Measurements from ENCODE around the gene ZFAND3. TPM values are rescaled to one million over a fixed set of nuclear protein-coding genes. Genes with fewer than 3 reads are reported as not detected.

Gene ZFAND3
- total RNA-seq, 3 donors from 2014 or later = 34.1 to 53.0 (median 36.0) TPM

DNA sequence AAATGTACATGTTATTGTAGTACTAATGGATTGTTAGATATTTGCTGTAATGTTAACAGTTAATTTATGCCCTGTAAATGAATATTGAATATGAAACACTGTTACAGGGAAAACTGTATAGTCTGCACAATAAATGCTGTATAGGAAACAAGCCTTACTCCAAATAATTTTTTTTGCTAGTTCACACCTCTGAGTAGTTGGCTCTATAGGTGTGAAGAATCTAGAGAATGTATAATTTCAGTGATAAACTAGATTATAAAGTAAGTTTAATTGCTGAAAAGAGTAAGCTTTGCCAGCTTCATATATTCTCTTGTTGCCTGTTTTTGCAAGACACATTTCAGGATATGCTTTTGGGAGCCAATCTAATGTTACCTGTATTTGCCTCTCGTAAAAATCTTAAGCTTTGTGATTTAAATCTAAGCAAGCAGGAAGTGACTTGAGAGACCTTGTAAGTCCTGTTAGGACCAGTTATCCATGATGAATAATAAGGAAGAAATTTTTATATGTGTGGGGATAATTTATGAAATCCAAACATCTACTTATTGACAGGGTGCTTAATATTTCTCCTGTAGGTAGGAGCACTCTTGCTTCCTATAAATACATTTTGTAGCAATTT is 232.4 kb downstream of the ZFAND3 start:
- Histone ChIP-seq H3K27ac (no peak overlapping the region), H3K4me3 (no peak overlapping the region), H3K9me3 (no peaks in the 10 kb centered on the region), H3K36me3 (no peaks in the 10 kb centered on the region), H3K27me3 (no peaks in the 10 kb centered on the region), H3K4me1 (no peaks in the 10 kb centered on the region)
- TF ChIP-seq CTCF (IDR thresholded peaks at IDR 0.05) (no peak), POLR2AphosphoS5 (IDR thresholded peaks at IDR 0.05) (no peak), POLR2A (IDR thresholded peaks at IDR 0.05) (no peak)
- DNase-seq (ENCODE audit: low spot score in 2 of 2) = no peak
- intact Hi-C loops (cut with DNase I; ENCODE audit: low total_unique reads) = no loop called here

DNA sequence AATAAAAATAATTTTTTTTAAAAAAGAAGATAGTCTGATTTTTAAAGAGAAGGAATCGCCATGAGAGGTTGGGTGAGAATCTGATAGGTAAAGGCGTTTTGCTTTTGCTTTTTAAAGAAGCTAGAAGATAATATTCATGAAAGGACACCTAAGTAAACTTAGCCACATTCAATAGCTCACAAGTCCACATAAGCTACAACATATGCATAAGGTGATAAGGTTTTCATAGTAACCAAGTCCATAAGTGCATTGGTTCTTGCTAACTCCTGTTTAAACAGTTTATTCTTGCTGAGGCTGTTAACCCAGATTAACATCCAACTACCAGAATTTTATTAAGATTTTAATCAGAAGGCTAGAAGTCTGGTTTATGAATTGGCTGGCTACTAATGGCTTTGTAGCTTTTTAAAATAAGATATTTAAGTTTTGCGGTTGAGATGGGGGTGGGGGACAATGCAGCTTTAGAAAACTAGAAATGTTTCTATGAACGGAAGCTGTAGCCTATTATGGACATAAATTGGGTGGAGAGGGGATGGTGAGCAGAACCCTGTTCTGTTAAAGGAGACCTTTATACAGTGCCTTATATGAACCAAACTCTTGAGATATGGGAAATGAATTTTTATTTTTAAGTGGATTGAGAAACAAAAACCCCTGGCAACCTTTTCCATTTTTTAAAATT is 235.1 kb downstream of the ZFAND3 start:
- TF ChIP-seq POLR2A (IDR thresholded peaks at IDR 0.05) = no peak
- TF ChIP-seq CTCF (IDR thresholded peaks at IDR 0.05) = no peak
- no peak for TF ChIP-seq POLR2AphosphoS5 (IDR thresholded peaks at IDR 0.05)
- Histone ChIP-seq H3K36me3 (no peaks in the 10 kb centered on the region), H3K27ac (no peak overlapping the region), H3K4me3 (no peak overlapping the region), H3K4me1 (no peaks in the 10 kb centered on the region), H3K9me3 (no peaks in the 10 kb centered on the region), H3K27me3 (no peaks in the 10 kb centered on the region)
- DNase-seq (ENCODE audit: low spot score in 2 of 2) = no peak
- intact Hi-C loops (cut with DNase I; ENCODE audit: low total_unique reads) = no loop called here

GRCh38 chr6:38055203-38055589 is 235.7 kb downstream of the ZFAND3 start:
- H3K4me1 ChIP-seq = no peaks in the 10 kb centered on the region
- no peak for DNase-seq (ENCODE audit: low spot score in 2 of 2)
- H3K36me3 ChIP-seq = no peaks in the 10 kb centered on the region
- no peaks in the 10 kb centered on the region for H3K9me3 ChIP-seq
- H3K27me3 ChIP-seq = no peaks in the 10 kb centered on the region
- TF ChIP-seq CTCF (IDR thresholded peaks at IDR 0.05) = no peak
- TF ChIP-seq POLR2AphosphoS5 (IDR thresholded peaks at IDR 0.05) = no peak
- no peak for TF ChIP-seq POLR2A (IDR thresholded peaks at IDR 0.05)
- H3K4me3 ChIP-seq = no peak overlapping the region
- intact Hi-C loops (cut with DNase I; ENCODE audit: low total_unique reads) = no loop called here
- H3K27ac ChIP-seq = no peak overlapping the region

GRCh38 chr6:38056361-38056760 is 236.8 kb downstream of the ZFAND3 start:
- Histone ChIP-seq H3K27ac (no peak overlapping the region), H3K36me3 (no peaks in the 10 kb centered on the region), H3K4me3 (no peak overlapping the region), H3K27me3 (no peaks in the 10 kb centered on the region), H3K9me3 (no peaks in the 10 kb centered on the region), H3K4me1 (no peaks in the 10 kb centered on the region)
- intact Hi-C loops (cut with DNase I; ENCODE audit: low total_unique reads) = no loop called here
- TF ChIP-seq POLR2A (IDR thresholded peaks at IDR 0.05) (no peak), POLR2AphosphoS5 (IDR thresholded peaks at IDR 0.05) (no peak), CTCF (IDR thresholded peaks at IDR 0.05) (no peak)
- no peak for DNase-seq (ENCODE audit: low spot score in 2 of 2)

- H3K4me1 ChIP-seq = no peaks in the 10 kb centered on the region
- TF ChIP-seq POLR2AphosphoS5 (IDR thresholded peaks at IDR 0.05) (no peak), POLR2A (IDR thresholded peaks at IDR 0.05) (no peak), CTCF (IDR thresholded peaks at IDR 0.05) (no peak)
- H3K4me3 ChIP-seq = no peak overlapping the region
- H3K27ac ChIP-seq = no peak overlapping the region
- no peaks in the 10 kb centered on the region for H3K27me3 ChIP-seq
- H3K9me3 ChIP-seq = no peaks in the 10 kb centered on the region
- DNase-seq (ENCODE audit: low spot score in 2 of 2) = no peak
- peaks cover 4% of the 10 kb centered on the region for H3K36me3 ChIP-seq
- intact Hi-C loops (cut with DNase I; ENCODE audit: low total_unique reads) = no loop called here
These were observed 238.5 kb downstream of the ZFAND3 start for GRCh38 chr6:38057994-38058393.
